Activated CD8-positive, alpha-beta T cell treated with anti-CD3 and anti-CD28 coated beads for 36 hours (primary cell): ENCODE data around the gene CELSR1. TPM values are rescaled to one million over a fixed set of nuclear protein-coding genes. Genes with fewer than 3 reads are reported as not detected.

Experiments used
- ATAC-seq: fragments of 200-7000 bp; cut with Tn5 transposase; one replicate; pipeline ENCODE4 v1.10.0; 2021; ENCODE audit warnings: mild to moderate bottlenecking, moderate library complexity
- CTCF ChIA-PET: fragments of 350-600 bp; sonication (Branson Sonifier 250); formaldehyde crosslinking; loops from one replicate; lab custom pipeline; 2021; ENCODE audit warnings: antibody characterized with exemption; lab: Charles Lee
- POLR2A ChIA-PET: fragments of 350-600 bp; sonication (Branson Sonifier 250); formaldehyde crosslinking; loops from one replicate; lab custom pipeline; 2021; ENCODE audit warnings: antibody characterized with exemption; lab: Charles Lee
- DNase-seq: peaks from one replicate; pipeline ENCODE4 v3.0.0-alpha.2; 2020
- H3K27ac Mint-ChIP-seq: one replicate; pipeline ENCODE4 v1.8.0; 2021; ENCODE audit warnings: mild to moderate bottlenecking, mixed read lengths
- H3K27me3 Mint-ChIP-seq: one replicate; pipeline ENCODE4 v1.8.0; 2021; ENCODE audit warnings: mixed read lengths
- H3K36me3 Mint-ChIP-seq: one replicate; pipeline ENCODE4 v1.8.0; 2021; ENCODE audit warnings: low read depth, mixed read lengths
- H3K4me1 Mint-ChIP-seq: one replicate; pipeline ENCODE4 v1.8.0; 2021; ENCODE audit warnings: low read depth, mixed read lengths
- H3K4me3 Mint-ChIP-seq: one replicate; pipeline ENCODE4 v1.8.0; 2021; ENCODE audit warnings: mild to moderate bottlenecking, moderate library complexity, mixed read lengths
- H3K9me3 Mint-ChIP-seq: one replicate; pipeline ENCODE4 v1.8.0; 2021; ENCODE audit warnings: mixed read lengths
- intact Hi-C: fragments of 100-400 bp; cut with micrococcal nuclease; formaldehyde crosslinking; loops from one replicate; pipeline ENCODE4 v1.10.0; 2022
- total RNA-seq, 2 experiments: library from RNA; stranded (reverse); gene quantifications; one replicate each; pipeline ENCODE4 v1.2.3, GENCODE V29; 2021
- TF ChIP-seq, protein P1 (sequence below): fragments of 200-600 bp; IDR thresholded peaks from one replicate; pipeline ENCODE4 v1.8.0; 2022; ENCODE audit warnings: antibody characterized with exemption, mild to moderate bottlenecking

The CELSR1 gene
- total RNA-seq, 2 experiments from 2014 or later: 0.25 to 0.36 TPM

DNA sequence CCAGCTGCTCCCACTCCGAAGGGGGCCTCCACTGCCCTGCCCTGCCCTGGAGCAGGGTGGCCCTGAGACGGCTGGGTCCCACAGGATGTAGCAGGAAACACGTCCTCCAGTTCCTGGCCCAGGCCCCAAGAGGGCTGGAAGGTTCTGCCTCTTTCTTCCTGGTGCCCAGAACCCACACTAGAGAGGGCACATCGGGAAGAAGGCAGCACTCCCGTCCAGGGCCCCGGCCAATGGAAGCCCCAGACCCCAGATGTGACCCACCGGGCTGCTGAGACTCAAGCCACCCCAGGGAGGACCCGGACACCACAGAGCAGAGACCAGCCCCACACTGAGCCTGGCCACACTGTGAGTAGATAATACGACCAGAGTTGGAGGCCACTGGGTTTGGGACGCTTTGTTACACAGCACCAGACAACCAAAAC is 71.2 kb downstream of the CELSR1 start:
- ATAC-seq (no peak), DNase-seq (no peak)
- no peaks in the 10 kb centered on the region for H3K36me3 Mint-ChIP-seq
- ChIA-PET POLR2A (no interaction called here), CTCF (no interaction called here)
- no peak overlapping the region for H3K27ac Mint-ChIP-seq
- no peaks in the 10 kb centered on the region for H3K27me3 Mint-ChIP-seq
- H3K4me3 Mint-ChIP-seq: no peak overlapping the region
- TF ChIP-seq, protein P1, sequence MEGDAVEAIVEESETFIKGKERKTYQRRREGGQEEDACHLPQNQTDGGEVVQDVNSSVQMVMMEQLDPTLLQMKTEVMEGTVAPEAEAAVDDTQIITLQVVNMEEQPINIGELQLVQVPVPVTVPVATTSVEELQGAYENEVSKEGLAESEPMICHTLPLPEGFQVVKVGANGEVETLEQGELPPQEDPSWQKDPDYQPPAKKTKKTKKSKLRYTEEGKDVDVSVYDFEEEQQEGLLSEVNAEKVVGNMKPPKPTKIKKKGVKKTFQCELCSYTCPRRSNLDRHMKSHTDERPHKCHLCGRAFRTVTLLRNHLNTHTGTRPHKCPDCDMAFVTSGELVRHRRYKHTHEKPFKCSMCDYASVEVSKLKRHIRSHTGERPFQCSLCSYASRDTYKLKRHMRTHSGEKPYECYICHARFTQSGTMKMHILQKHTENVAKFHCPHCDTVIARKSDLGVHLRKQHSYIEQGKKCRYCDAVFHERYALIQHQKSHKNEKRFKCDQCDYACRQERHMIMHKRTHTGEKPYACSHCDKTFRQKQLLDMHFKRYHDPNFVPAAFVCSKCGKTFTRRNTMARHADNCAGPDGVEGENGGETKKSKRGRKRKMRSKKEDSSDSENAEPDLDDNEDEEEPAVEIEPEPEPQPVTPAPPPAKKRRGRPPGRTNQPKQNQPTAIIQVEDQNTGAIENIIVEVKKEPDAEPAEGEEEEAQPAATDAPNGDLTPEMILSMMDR: no peak
- intact Hi-C loops: no loop called here
- H3K4me1 Mint-ChIP-seq: no peaks in the 10 kb centered on the region
- H3K9me3 Mint-ChIP-seq: no peaks in the 10 kb centered on the region

- Mint-ChIP-seq H3K4me1 (no peaks in the 10 kb centered on the region), H3K9me3 (no peaks in the 10 kb centered on the region), H3K27me3 (no peaks in the 10 kb centered on the region), H3K36me3 (no peaks in the 10 kb centered on the region), H3K27ac (no peak overlapping the region), H3K4me3 (no peak overlapping the region)
- intact Hi-C loops: no loop called here
- ChIA-PET CTCF (no interaction called here), POLR2A (no interaction called here)
- TF ChIP-seq, protein P1: no peak
- DNase-seq: no peak
- no peak for ATAC-seq
These were observed 71.6 kb downstream of the CELSR1 start for GRCh38 chr22:46465793-46466192.

GRCh38 chr22:46465345-46465720 is 72.1 kb downstream of the CELSR1 start:
- intact Hi-C loops: no loop called here
- ChIA-PET CTCF (no interaction called here), POLR2A (no interaction called here)
- ATAC-seq (no peak), DNase-seq (no peak)
- Mint-ChIP-seq H3K36me3 (no peaks in the 10 kb centered on the region), H3K27ac (no peak overlapping the region), H3K27me3 (no peaks in the 10 kb centered on the region), H3K9me3 (no peaks in the 10 kb centered on the region), H3K4me3 (no peak overlapping the region), H3K4me1 (no peaks in the 10 kb centered on the region)
- TF ChIP-seq, protein P1: no peak

GRCh38 chr22:46464701-46465344 is 72.6 kb downstream of the CELSR1 start:
- TF ChIP-seq, protein P1: no peak
- ChIA-PET POLR2A (no interaction called here), CTCF (no interaction called here)
- ATAC-seq (no peak), DNase-seq (no peak)
- no peak overlapping the region for H3K27ac Mint-ChIP-seq
- no peak overlapping the region for H3K4me3 Mint-ChIP-seq
- H3K36me3 Mint-ChIP-seq: no peaks in the 10 kb centered on the region
- no peaks in the 10 kb centered on the region for H3K9me3 Mint-ChIP-seq
- no peaks in the 10 kb centered on the region for H3K27me3 Mint-ChIP-seq
- intact Hi-C loops: no loop called here
- no peaks in the 10 kb centered on the region for H3K4me1 Mint-ChIP-seq

DNA sequence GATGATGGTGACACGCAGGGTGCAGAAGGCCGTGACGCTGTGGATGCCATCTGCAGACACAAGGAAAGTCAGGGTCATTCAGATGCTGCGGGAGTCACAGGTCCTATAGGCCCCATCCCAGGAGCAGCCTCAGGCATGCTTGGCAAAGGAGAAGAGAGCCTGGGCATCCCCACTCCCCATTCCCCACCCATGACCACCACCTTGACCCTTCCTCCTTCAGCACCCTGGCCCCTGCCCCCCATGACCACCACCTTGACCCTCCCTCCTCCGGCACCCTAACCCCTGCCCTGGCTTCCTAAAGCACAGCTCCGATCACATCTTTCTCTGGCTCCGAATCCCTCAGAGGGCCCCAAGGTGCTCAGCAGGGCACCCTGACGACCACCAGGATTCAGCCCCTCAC is 73.1 kb downstream of the CELSR1 start:
- ChIA-PET POLR2A (no interaction called here), CTCF (no interaction called here)
- DNase-seq: no peak
- TF ChIP-seq, protein P1: no peak
- H3K27ac Mint-ChIP-seq: no peak overlapping the region
- H3K36me3 Mint-ChIP-seq: no peaks in the 10 kb centered on the region
- H3K9me3 Mint-ChIP-seq: no peaks in the 10 kb centered on the region
- H3K4me1 Mint-ChIP-seq: no peaks in the 10 kb centered on the region
- no peak for ATAC-seq
- H3K27me3 Mint-ChIP-seq: no peaks in the 10 kb centered on the region
- intact Hi-C loops: no loop called here
- no peak overlapping the region for H3K4me3 Mint-ChIP-seq
